Activated CD4-positive, alpha-beta T cell treated with anti-CD3 and anti-CD28 coated beads, Interleukin-10, Interleukin-2, amounts not matched to agents 100 ng/mL and 50 ng/mL, durations not matched to agents 16 hours and 8 hours (primary cell): ENCODE measurements around the gene TMEM201.
A peak's percentile ranks its signal among the peaks of the same experiment; 100 is the strongest.
"Not testable (repeated sequence)": the region's sequence is repeated elsewhere in the genome, so short reads cannot be mapped to it uniquely, and the experiment has no call there.

Experiments
- DNase-seq: peaks from one replicate; pipeline ENCODE4 v3.0.0-alpha.2; 2020

The TMEM201 gene

GRCh38 chr1:9601942-9602793, 13.5 kb downstream of the TMEM201 start:
- no peak for DNase-seq

- no peak for DNase-seq
These were observed 14.1 kb downstream of the TMEM201 start for GRCh38 chr1:9602794-9603167.

- no peak for DNase-seq
These were observed 14.6 kb downstream of the TMEM201 start for GRCh38 chr1:9603307-9603706.

- DNase-seq = no peak
These were observed 15.3 kb downstream of the TMEM201 start for GRCh38 chr1:9603766-9604753.

- no peak for DNase-seq
These were observed 16.1 kb downstream of the TMEM201 start for GRCh38 chr1:9604836-9605235.

GRCh38 chr1:9605946-9606455, 17.3 kb downstream of the TMEM201 start:
- DNase-seq = no peak

GRCh38 chr1:9606458-9606857, 17.7 kb downstream of the TMEM201 start:
- no peak for DNase-seq

GRCh38 chr1:9606948-9607347, 18.2 kb downstream of the TMEM201 start:
- no peak for DNase-seq

GRCh38 chr1:9607352-9607751, 18.6 kb downstream of the TMEM201 start:
- DNase-seq = no peak

- no peak for DNase-seq
These were observed 21.3 kb downstream of the TMEM201 start for GRCh38 chr1:9609998-9610397.

- DNase-seq = no peak
These were observed 21.8 kb downstream of the TMEM201 start for GRCh38 chr1:9610548-9610947.

- DNase-seq = no peak
These were observed 23.0 kb downstream of the TMEM201 start for GRCh38 chr1:9611716-9612115.

GRCh38 chr1:9612162-9612845, 23.6 kb downstream of the TMEM201 start:
- no peak for DNase-seq

- no peak for DNase-seq
These were observed 24.3 kb downstream of the TMEM201 start for GRCh38 chr1:9612871-9613624.

GRCh38 chr1:9613625-9614299, 25.1 kb downstream of the TMEM201 start:
- no peak for DNase-seq

- peak; percentile 62 for DNase-seq
These were observed 26.8 kb downstream of the TMEM201 start for GRCh38 chr1:9615316-9616063.

GRCh38 chr1:9618909-9619679, 30.4 kb downstream of the TMEM201 start:
- no peak for DNase-seq

GRCh38 chr1:9621032-9621431, 32.3 kb downstream of the TMEM201 start:
- DNase-seq = no peak

- DNase-seq = no peak
These were observed 35.4 kb downstream of the TMEM201 start for GRCh38 chr1:9624081-9624480.

GRCh38 chr1:9625030-9625429, 36.3 kb downstream of the TMEM201 start:
- DNase-seq = not testable (repeated sequence)
